Smooth muscle cell (in vitro differentiated cells): ENCODE results near the gene DPH6. TPM values are rescaled to one million over a fixed set of nuclear protein-coding genes. Genes with fewer than 3 reads are reported as not detected.

Source experiments
- DNase-seq: peaks from one replicate; lab custom pipeline; 2025; ENCODE audit not compliant: unreplicated experiment; lab: John Stamatoyannopoulos, UW
- H2AFZ ChIP-seq: fragments of 200-600 bp; sonication (generic); 2 replicates; pipeline ENCODE4 v1.6.0; 2016; ENCODE audit warnings: antibody characterized with exemption, low read depth, mild to moderate bottlenecking
- H3F3A ChIP-seq: fragments of 200-600 bp; sonication (generic); 2 replicates; pipeline ENCODE4 v1.6.0; 2017; ENCODE audit warnings: antibody characterized with exemption, low read depth
- H3K27ac ChIP-seq: fragments of 200-600 bp; sonication (generic); 2 replicates; pipeline ENCODE4 v1.5.1; 2016; ENCODE audit warnings: low read depth, mild to moderate bottlenecking
- H3K27me3 ChIP-seq: fragments of 200-600 bp; sonication (generic); 2 replicates; pipeline ENCODE4 v1.6.1; 2016; ENCODE audit warnings: low read depth, mild to moderate bottlenecking
- H3K36me3 ChIP-seq: fragments of 200-600 bp; sonication (generic); 2 replicates; pipeline ENCODE4 v1.5.1; 2016; ENCODE audit warnings: low read depth
- H3K4me1 ChIP-seq: fragments of 200-600 bp; sonication (generic); 2 replicates; pipeline ENCODE4 v1.5.1; 2016; ENCODE audit warnings: low read depth
- H3K4me2 ChIP-seq: fragments of 200-600 bp; sonication (generic); 2 replicates; pipeline ENCODE4 v1.6.0; 2016; ENCODE audit warnings: mild to moderate bottlenecking
- H3K4me3 ChIP-seq: fragments of 200-600 bp; sonication (generic); 2 replicates; pipeline ENCODE4 v1.5.1; 2016; ENCODE audit warnings: mild to moderate bottlenecking
- H3K79me2 ChIP-seq: fragments of 200-600 bp; sonication (generic); 2 replicates; pipeline ENCODE4 v1.6.0; 2016; ENCODE audit warnings: low read depth, mild to moderate bottlenecking
- H3K9ac ChIP-seq: fragments of 200-600 bp; sonication (generic); 2 replicates; pipeline ENCODE4 v1.6.0; 2016; ENCODE audit warnings: low read depth
- H3K9me3 ChIP-seq: fragments of 200-600 bp; sonication (generic); replicated peaks from 2 replicates; pipeline ENCODE4 v1.5.1; 2016; ENCODE audit warnings: low read depth
- H4K20me1 ChIP-seq: fragments of 200-600 bp; sonication (generic); 2 replicates; pipeline ENCODE4 v1.6.0; 2016; ENCODE audit warnings: low read depth
- WGBS: methylation state at CpG from one replicate; pipeline ENCODE4 v1.1.7; 2016; ENCODE audit warnings: low lambda C conversion rate; 5-methylcytosine and 5-hydroxymethylcytosine counted together
- polyA plus RNA-seq: library from polyadenylated mRNA; unstranded; fragments of >200 nt; fragmentation: Nextera tagmentation; extraction: Ambion mirVana; gene quantifications from 2 replicates; pipeline ENCODE4 v1.2.1, GENCODE V29; 2016
- total RNA-seq: library from RNA; depleted of rRNA; stranded (reverse); fragments of >200 nt; gene quantifications from 2 replicates; pipeline ENCODE4 v1.2.3, GENCODE V29; 2014
- TF ChIP-seq, protein P1 (sequence below): fragments of 200-600 bp; sonication (generic); IDR thresholded peaks from 2 replicates; pipeline ENCODE4 v1.5.1; 2017; ENCODE audit warnings: borderline replicate concordance, mild to moderate bottlenecking, antibody characterized with exemption; ENCODE audit not compliant: insufficient read depth, poor library complexity, severe bottlenecking

DPH6 gene
- total and polyA plus RNA-seq, 2 experiments from 2014 or later: 4.0 to 19.9 TPM

DNA sequence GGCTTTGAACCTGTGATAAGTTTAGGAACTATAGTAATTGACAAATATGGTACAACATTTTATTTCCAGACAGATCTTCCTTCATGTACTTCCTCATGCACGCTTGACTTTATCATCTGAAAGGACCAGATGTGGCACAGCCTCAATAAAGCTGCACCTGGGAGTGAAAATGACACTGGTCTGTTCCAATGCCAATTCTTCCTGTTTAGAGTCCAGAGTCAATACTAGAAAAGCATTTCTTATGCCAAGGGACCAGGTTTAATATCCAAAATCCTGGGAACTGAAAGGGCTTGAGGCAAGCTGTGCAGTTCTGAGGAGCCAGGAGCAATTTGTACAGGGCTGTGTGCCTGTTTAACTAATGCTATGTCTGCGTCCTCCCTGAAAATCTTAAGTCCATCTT lies 15.3 kb downstream of the DPH6 start:
- TF ChIP-seq, protein P1, sequence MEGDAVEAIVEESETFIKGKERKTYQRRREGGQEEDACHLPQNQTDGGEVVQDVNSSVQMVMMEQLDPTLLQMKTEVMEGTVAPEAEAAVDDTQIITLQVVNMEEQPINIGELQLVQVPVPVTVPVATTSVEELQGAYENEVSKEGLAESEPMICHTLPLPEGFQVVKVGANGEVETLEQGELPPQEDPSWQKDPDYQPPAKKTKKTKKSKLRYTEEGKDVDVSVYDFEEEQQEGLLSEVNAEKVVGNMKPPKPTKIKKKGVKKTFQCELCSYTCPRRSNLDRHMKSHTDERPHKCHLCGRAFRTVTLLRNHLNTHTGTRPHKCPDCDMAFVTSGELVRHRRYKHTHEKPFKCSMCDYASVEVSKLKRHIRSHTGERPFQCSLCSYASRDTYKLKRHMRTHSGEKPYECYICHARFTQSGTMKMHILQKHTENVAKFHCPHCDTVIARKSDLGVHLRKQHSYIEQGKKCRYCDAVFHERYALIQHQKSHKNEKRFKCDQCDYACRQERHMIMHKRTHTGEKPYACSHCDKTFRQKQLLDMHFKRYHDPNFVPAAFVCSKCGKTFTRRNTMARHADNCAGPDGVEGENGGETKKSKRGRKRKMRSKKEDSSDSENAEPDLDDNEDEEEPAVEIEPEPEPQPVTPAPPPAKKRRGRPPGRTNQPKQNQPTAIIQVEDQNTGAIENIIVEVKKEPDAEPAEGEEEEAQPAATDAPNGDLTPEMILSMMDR: no peak
- H4K20me1 ChIP-seq: no peaks in the 10 kb centered on the region
- H3K4me2 ChIP-seq: no peak overlapping the region
- H3K4me1 ChIP-seq: no peaks in the 10 kb centered on the region
- H3K9ac ChIP-seq: no peak overlapping the region
- no peak overlapping the region for H2AFZ ChIP-seq
- H3K36me3 ChIP-seq: no peaks in the 10 kb centered on the region
- no peak for DNase-seq
- H3K27ac ChIP-seq: no peak overlapping the region
- WGBS: 96% methylated on average over 2 of the region's 2 CpGs
- no peaks in the 10 kb centered on the region for H3F3A ChIP-seq
- H3K27me3 ChIP-seq: no peaks in the 10 kb centered on the region
- no peaks in the 10 kb centered on the region for H3K79me2 ChIP-seq
- H3K9me3 ChIP-seq: peaks cover 3% of the 10 kb centered on the region
- H3K4me3 ChIP-seq: no peak overlapping the region

DNA sequence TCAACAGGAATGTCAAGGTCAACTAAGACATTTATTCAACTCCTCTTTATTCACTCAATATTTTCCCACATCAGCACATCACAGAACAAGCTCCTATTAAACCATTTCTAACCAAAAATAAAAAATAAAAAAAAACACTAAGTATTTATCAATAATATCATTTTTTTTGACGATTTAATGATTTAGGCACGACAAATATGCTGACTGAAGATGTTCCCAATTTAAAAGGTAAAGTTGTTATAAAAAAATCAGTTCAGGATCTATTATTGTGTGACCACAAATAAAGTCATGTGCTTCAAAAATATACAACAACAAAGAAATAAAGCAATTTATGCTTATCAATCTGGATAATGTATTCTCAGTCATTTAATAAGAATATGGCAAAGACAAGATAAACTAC lies 16.2 kb downstream of the DPH6 start:
- no peak for DNase-seq
- no peak overlapping the region for H3K27ac ChIP-seq
- no peaks in the 10 kb centered on the region for H3K36me3 ChIP-seq
- H3F3A ChIP-seq: no peaks in the 10 kb centered on the region
- H3K9ac ChIP-seq: no peak overlapping the region
- no peaks in the 10 kb centered on the region for H3K79me2 ChIP-seq
- TF ChIP-seq, protein P1: no peak
- 92% methylated on average over 2 of the region's 2 CpGs for WGBS
- no peaks in the 10 kb centered on the region for H3K27me3 ChIP-seq
- H3K4me3 ChIP-seq: no peak overlapping the region
- H3K9me3 ChIP-seq: peaks cover 3% of the 10 kb centered on the region
- no peak overlapping the region for H3K4me2 ChIP-seq
- H2AFZ ChIP-seq: no peak overlapping the region
- no peaks in the 10 kb centered on the region for H3K4me1 ChIP-seq
- no peaks in the 10 kb centered on the region for H4K20me1 ChIP-seq

DNA sequence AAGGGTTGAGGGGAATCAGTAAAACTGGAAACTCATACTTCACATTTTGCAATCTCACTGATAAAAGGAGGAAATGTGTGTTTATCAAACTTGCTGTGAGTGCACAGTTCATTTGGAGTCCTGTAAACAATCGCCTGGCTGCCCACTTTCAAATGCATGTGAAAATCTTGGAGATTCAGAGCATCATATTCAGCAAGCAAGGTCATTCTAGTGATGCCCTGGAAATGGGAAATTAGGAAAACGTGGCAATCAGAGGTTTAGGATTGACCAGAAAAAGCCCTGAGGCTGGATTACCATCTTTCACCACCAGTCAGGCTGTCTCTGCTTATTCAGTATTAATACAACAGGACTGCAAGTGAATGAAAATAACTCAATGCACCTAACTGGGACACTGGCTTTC lies 23.9 kb downstream of the DPH6 start:
- H4K20me1 ChIP-seq: no peaks in the 10 kb centered on the region
- no peak overlapping the region for H3K9ac ChIP-seq
- H3K27me3 ChIP-seq: no peaks in the 10 kb centered on the region
- TF ChIP-seq, protein P1: no peak
- no peak for DNase-seq
- H3K36me3 ChIP-seq: no peaks in the 10 kb centered on the region
- no peak overlapping the region for H2AFZ ChIP-seq
- no peak overlapping the region for H3K27ac ChIP-seq
- H3K4me1 ChIP-seq: peaks cover 3% of the 10 kb centered on the region
- 37% methylated on average over 2 of the region's 2 CpGs for WGBS
- no peak overlapping the region for H3K4me3 ChIP-seq
- no peak overlapping the region for H3K4me2 ChIP-seq
- no peaks in the 10 kb centered on the region for H3K79me2 ChIP-seq
- no peaks in the 10 kb centered on the region for H3K9me3 ChIP-seq
- no peaks in the 10 kb centered on the region for H3F3A ChIP-seq

DNA sequence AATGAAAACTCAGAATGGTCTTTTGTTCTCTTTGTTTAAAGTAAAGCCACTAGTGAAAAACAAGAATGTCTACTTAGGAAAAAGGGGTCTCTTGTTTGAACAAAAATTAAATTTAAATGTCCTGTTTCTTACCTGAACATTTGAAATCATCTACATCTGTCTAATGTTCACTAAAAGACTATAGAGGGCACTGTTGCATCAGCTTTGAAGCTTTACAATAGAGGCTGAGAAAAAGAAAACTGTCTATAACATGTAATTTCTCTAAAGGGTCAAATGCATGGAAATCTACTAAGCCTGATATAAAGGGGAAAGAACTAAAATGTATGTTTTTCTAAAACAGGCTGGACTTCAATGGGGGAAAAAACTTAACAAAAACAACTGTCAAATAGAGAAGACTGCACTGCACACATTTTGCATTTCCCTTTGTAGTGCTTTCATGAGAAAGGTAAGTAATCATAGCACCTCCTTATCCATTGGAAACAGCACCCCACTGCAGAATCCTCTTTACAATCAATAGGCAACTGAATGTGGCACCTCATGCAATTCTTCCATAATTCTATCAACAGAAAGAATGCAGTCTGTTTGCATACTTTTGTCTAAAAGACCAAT lies 26.3 kb downstream of the DPH6 start:
- TF ChIP-seq, protein P1: peak; percentile 74

More for the DNA sequence above, 26.3 kb downstream of the DPH6 start:
- no peaks in the 10 kb centered on the region for H3K79me2 ChIP-seq
- no peak overlapping the region for H3K9ac ChIP-seq
- DNase-seq: no peak
- H4K20me1 ChIP-seq: no peaks in the 10 kb centered on the region
- H3K27me3 ChIP-seq: no peaks in the 10 kb centered on the region
- H3K27ac ChIP-seq: no peak overlapping the region
- no peaks in the 10 kb centered on the region for H3K9me3 ChIP-seq
- no peak overlapping the region for H3K4me2 ChIP-seq
- H3K4me1 ChIP-seq: peaks cover 3% of the 10 kb centered on the region
- H2AFZ ChIP-seq: no peak overlapping the region
- H3F3A ChIP-seq: no peaks in the 10 kb centered on the region
- no peak overlapping the region for H3K4me3 ChIP-seq
- no peaks in the 10 kb centered on the region for H3K36me3 ChIP-seq
